ENCODE measurements around the gene ZBTB20.

GRCh38 chr3:114290911-114291901 is 855.9 kb downstream of the ZBTB20 start:
- no peak for TF ChIP-seq EZH2 (IDR thresholded peaks at IDR 0.05; ENCODE audit: low read depth)
- TF ChIP-seq CTCF (conservative IDR thresholded peaks at IDR 0.05): peak; percentile 88

All from PC-9 (cell line).